K562 (cell line): ENCODE measurements around the gene GPR25. TPM values are rescaled to one million over a fixed set of nuclear protein-coding genes. Genes with fewer than 3 reads are reported as not detected.

Source experiments
- ATAC-seq: fragments of 200-7000 bp; cut with Tn5 transposase; 3 replicates; pipeline ENCODE4 v1.9.1; 2020; ENCODE audit warnings: moderate library complexity
- BruUV-seq: library from RNA; stranded (reverse); fragments of 400-500 nt; replicated peaks from 2 replicates; lab custom pipeline; 2021; lab: Mats Ljungman, UMichigan
- CTCF ChIA-PET: fragments of 300-600 bp; formaldehyde crosslinking; extraction: SDS; loops from one replicate; lab custom pipeline; 2021; ENCODE audit warnings: low intra/inter-chr PET ratio; lab: Yijun Ruan, JAX
- POLR2A ChIA-PET: fragments of 300-600, 350-650 bp; sonication (Branson Sonifier 250); formaldehyde crosslinking; extraction: SDS; loops from one replicate; lab custom pipeline; 2021; ENCODE audit warnings: antibody characterized with exemption, inconsistent platforms; lab: Yijun Ruan, JAX
- DNase-seq, 4 experiments: peaks; one replicate each; pipeline versions ENCODE4 v3.0.0 to v3.0.0-alpha.2; 2011 to 2018; ENCODE audit warnings: low spot score in 3 of 4, mixed read lengths in 3 of 4; ENCODE audit errors: extremely low read depth in 1 of 4
- FAIRE-seq: peaks from 2 replicates; lab custom pipeline; 2011; peaks lifted over from hg19 to GRCh38; lab: Jason Lieb, UNC
- H2AFZ ChIP-seq: 2 replicates; pipeline ENCODE4 v1.6.0; 2011; ENCODE audit warnings: low read depth, low read length, control low read depth, inconsistent platforms
- H3K27ac ChIP-seq: fragments of 200-600 bp; 3 replicates; pipeline ENCODE4 v1.8.0; 2011; ENCODE audit warnings: low read depth, mild to moderate bottlenecking, control low read depth, inconsistent platforms, low read length, moderate library complexity, mixed read lengths; ENCODE audit errors: extremely low read depth
- H3K27me3 ChIP-seq, 2 experiments: fragments of 300-600 bp in 1 of 2; 2 replicates in 1 of 2; 3 replicates in 1 of 2; pipeline versions ENCODE4 v1.6.0 to v1.8.0; 2011; ENCODE audit warnings: inconsistent platforms in 2 of 2, low read length in 2 of 2, mild to moderate bottlenecking in 1 of 2, mixed read lengths in 1 of 2, moderate library complexity in 1 of 2; ENCODE audit not compliant: control insufficient read depth in 2 of 2, insufficient read depth in 2 of 2
- H3K36me3 ChIP-seq: fragments of 300-600 bp; 3 replicates; pipeline ENCODE4 v1.8.0; 2011; ENCODE audit warnings: mild to moderate bottlenecking, low read length, inconsistent platforms; ENCODE audit not compliant: control insufficient read depth, insufficient read depth
- H3K4me1 ChIP-seq, 2 experiments: fragments of 200-600 bp in 1 of 2; replicated peaks in 1 of 2; 2 replicates in 1 of 2; 3 replicates in 1 of 2; pipeline versions ENCODE4 v1.5.1 to v1.8.0; 2011; ENCODE audit warnings: inconsistent platforms in 2 of 2, low read length in 2 of 2, mild to moderate bottlenecking in 1 of 2, mixed read lengths in 1 of 2, moderate library complexity in 1 of 2; ENCODE audit not compliant: control insufficient read depth in 2 of 2, insufficient read depth in 2 of 2
- H3K4me2 ChIP-seq: 2 replicates; pipeline ENCODE4 v1.6.1; 2011; ENCODE audit warnings: low read length, control low read depth, inconsistent platforms, mixed read lengths; ENCODE audit not compliant: insufficient read depth
- H3K4me3 ChIP-seq: fragments of 200-600 bp; sonication (generic), shearing (Covaris generic); 2 replicates; pipeline ENCODE4 v1.5.1; 2016; ENCODE audit warnings: control low read depth, inconsistent platforms
- H3K79me2 ChIP-seq: fragments of 200-600 bp; 3 replicates; pipeline ENCODE4 v1.8.0; 2011; ENCODE audit warnings: low read length, inconsistent platforms; ENCODE audit not compliant: control insufficient read depth, insufficient read depth
- H3K9ac ChIP-seq, 2 experiments: 2 replicates each; pipeline versions ENCODE4 v1.6.0 to v1.6.1; 2011; ENCODE audit warnings: low read depth in 2 of 2, low read length in 2 of 2, control low read depth in 1 of 2, inconsistent platforms in 1 of 2, mild to moderate bottlenecking in 1 of 2, mixed read lengths in 1 of 2; ENCODE audit not compliant: insufficient read depth in 1 of 2
- H3K9me1 ChIP-seq: one replicate; pipeline ENCODE4 v1.6.0; 2011; ENCODE audit warnings: inconsistent platforms, mild to moderate bottlenecking, low read length, moderate library complexity; ENCODE audit not compliant: control insufficient read depth, insufficient read depth
- H3K9me3 ChIP-seq: replicated peaks from 2 replicates; pipeline ENCODE4 v1.5.1; 2011; ENCODE audit warnings: low read depth, low read length, inconsistent platforms; ENCODE audit not compliant: control insufficient read depth, insufficient read depth
- H4K20me1 ChIP-seq: replicated peaks from 2 replicates; pipeline ENCODE4 v1.6.1; 2011; ENCODE audit warnings: low read length, inconsistent platforms, mixed read lengths; ENCODE audit not compliant: control insufficient read depth, insufficient read depth
- E2F4 ChIP-seq: sonication (generic); formaldehyde crosslinking; IDR thresholded peaks from 2 replicates; pipeline ENCODE4 v1.8.0; 2022; ENCODE audit warnings: mild to moderate bottlenecking, low read depth, missing genetic modification reagents
- FOSL1 ChIP-seq: fragments of 200-800 bp; sonication (Bioruptor generic); conservative IDR thresholded peaks from 2 replicates; pipeline ENCODE4 v1.6.1; 2016; ENCODE audit warnings: missing genetic modification characterization, missing compliant biosample characterization
- PHF8 ChIP-seq: fragments of 200-600 bp; sonication (generic); IDR thresholded peaks from 2 replicates; pipeline ENCODE4 v1.6.1; 2012; ENCODE audit warnings: mixed run types, mild to moderate bottlenecking, inconsistent platforms, low read length, moderate library complexity, borderline replicate concordance
- POLR2A ChIP-seq: fragments of 450-650 bp; conservative IDR thresholded peaks from 2 replicates; pipeline ENCODE4 v1.6.1; 2016
- PPARD ChIP-seq: fragments of 250-450 bp; sonication (Bioruptor Pico); IDR thresholded peaks from 2 replicates; pipeline ENCODE4 v1.8.0; 2022; ENCODE audit warnings: inconsistent platforms, mild to moderate bottlenecking, moderate library complexity
- PTRF ChIP-seq: fragments of 450-650 bp; IDR thresholded peaks from 2 replicates; pipeline ENCODE4 v1.6.1; 2016; ENCODE audit warnings: mild to moderate bottlenecking, missing genetic modification characterization, missing compliant biosample characterization
- SMAD3 ChIP-seq: fragments of 450-650 bp; formaldehyde crosslinking; conservative IDR thresholded peaks from 2 replicates; pipeline ENCODE4 v1.4.0; 2020; ENCODE audit warnings: mild to moderate bottlenecking
- TAF1 ChIP-seq: IDR thresholded peaks from 2 replicates; pipeline ENCODE4 v1.6.1; 2011; ENCODE audit warnings: mild to moderate bottlenecking, low read length, moderate library complexity; ENCODE audit not compliant: insufficient read depth, control insufficient read depth, severe bottlenecking; ENCODE audit errors: extremely low read depth
- ZBTB40 ChIP-seq, 2 experiments: fragments of 450-650 bp in 1 of 2; sonication (generic) in 1 of 2; formaldehyde crosslinking in 1 of 2; IDR thresholded peaks; 2 replicates each; pipeline versions ENCODE4 v1.7.1 to v1.9.0; 2016 to 2022; ENCODE audit warnings: inconsistent platforms in 1 of 2, mild to moderate bottlenecking in 1 of 2, missing genetic modification reagents in 1 of 2
- WGBS: fragments of 100-300 bp; shearing (Covaris generic); methylation state at CpG from one replicate; pipeline ENCODE4 v1.1.6; 2016; ENCODE audit warnings: low coverage, mixed read lengths; ENCODE audit not compliant: insufficient coverage; ENCODE audit errors: missing lambda C conversion rate; 5-methylcytosine and 5-hydroxymethylcytosine counted together
- in situ Hi-C: fragments of 300-500 bp; cut with MboI; formaldehyde crosslinking; loops from 4 replicates; pipeline ENCODE4 v1.15.0; 2018; ENCODE audit warnings: inconsistent platforms, mixed read lengths
- intact Hi-C: fragments of 100-400 bp; cut with micrococcal nuclease; formaldehyde crosslinking; loops from 2 replicates; pipeline ENCODE4 v1.14.2; 2022
- polyA plus RNA-seq, 8 experiments: library from polyadenylated mRNA; depleted of rRNA in 4 of 8; stranded (reverse) in 5 of 8; unstranded in 3 of 8; fragments of >200 nt; fragmentation: Nextera tagmentation in 2 of 8; fragmentation: Illumina TruSeq in 1 of 8; extraction: Ambion mirVana in 2 of 8; extraction: Trizol in 1 of 8; gene quantifications; 2 replicates each; pipeline versions ENCODE4 v1.2.1 to v1.2.3, GENCODE V29; 2011 to 2014; ENCODE audit warnings: inconsistent platforms in 1 of 8, missing spikeins in 1 of 8
- total RNA-seq, 7 experiments: library from RNA; depleted of rRNA in 6 of 7; stranded (reverse); fragments of >200 nt in 6 of 7; fragmentation: Illumina TruSeq in 2 of 7; extraction: Trizol in 2 of 7; gene quantifications; 2 replicates each; pipeline versions ENCODE4 v1.2.1 to v1.2.3, GENCODE V29; 2011 to 2021; ENCODE audit warnings: low replicate concordance in 1 of 7

GPR25 gene
- total and polyA plus RNA-seq, 9 of the 15 experiments (the other 6 are each of a cell fraction or from before 2014, with no cell fraction given), result not detected

GRCh38 chr1:200888349-200888838 is 15.6 kb downstream of the GPR25 start:
- FAIRE-seq, result no peak
- no TSS peak for BruUV-seq
- H3K79me2 ChIP-seq, result no peaks in the 10 kb centered on the region
- H3K4me2 ChIP-seq, result no peak overlapping the region
- H3K4me3 ChIP-seq, result no peak overlapping the region
- no peak for DNase-seq
- intact Hi-C loops (no loop called here), in situ Hi-C loops (no loop called here)
- H3K4me1 ChIP-seq, result peaks cover 7 to 14% of the 10 kb centered on the region in 2 experiments; a peak in 4 of 5 replicates
- H3K9me3 ChIP-seq, result no peaks in the 10 kb centered on the region
- H2AFZ ChIP-seq, result no peak overlapping the region
- H3K9me1 ChIP-seq, result no peaks in the 10 kb centered on the region
- peaks cover 63 to 64% of the 10 kb centered on the region in 2 experiments for H3K27me3 ChIP-seq
- 1% methylated on average over 4 of the region's 7 CpGs for WGBS
- TF ChIP-seq E2F4 (CRISPR knock-in tag) (no peak), POLR2A (no peak), PTRF (no peak), PPARD (CRISPR knock-in tag) (no peak), ZBTB40 (IDR thresholded peaks at IDR 0.05) (no peak), ZBTB40 (CRISPR knock-in tag; IDR thresholded peaks at IDR 0.05) (no peak), FOSL1 (tag) (no peak), SMAD3 (CRISPR knock-in tag) (no peak), PHF8 (no peak), TAF1 (no peak)
- ATAC-seq, result peak; percentile 53; the same call in 2 of the 3 replicates
- ChIA-PET CTCF (no interaction called here), POLR2A (interaction anchor here (0.6 to 1.2 kb wide), 4 partner anchors 8 to 27 kb away, joined by 3 to 6 read pairs (median 4); no protein-coding TSS in a partner anchor)
- no peak overlapping the region for H3K27ac ChIP-seq
- H3K36me3 ChIP-seq, result no peaks in the 10 kb centered on the region
- peaks cover 16% of the 10 kb centered on the region for H4K20me1 ChIP-seq
- no peak overlapping the region for H3K9ac ChIP-seq
